DMS153 (cell line): ENCODE data around the gene ZNF736.
"Not testable (repeated sequence)": the region's sequence is repeated elsewhere in the genome, so short reads cannot be mapped to it uniquely, and the experiment has no call there.

Experiments used
- DNase-seq: peaks from one replicate; lab custom pipeline; 2025; lab: John Stamatoyannopoulos, UW

ZNF736 gene

GRCh38 chr7:64313740-64314491 is at the start of gene ZNF736:
TSS of gene ZNF736 (plus strand) at chr7:64313961. CDS start at chr7:64314151, 190 bp downstream.
- peak; percentile 91 for DNase-seq

- DNase-seq: no peak
These were observed 47.3 kb upstream of the ZNF736 start for GRCh38 chr7:64266341-64266919.

GRCh38 chr7:64277630-64278029 is 36.1 kb upstream of the ZNF736 start:
- DNase-seq: no peak

- DNase-seq: no peak
These were observed 18.9 kb upstream of the ZNF736 start for GRCh38 chr7:64294701-64295420.

GRCh38 chr7:64297418-64297817 is 16.3 kb upstream of the ZNF736 start:
- DNase-seq: not testable (repeated sequence)

GRCh38 chr7:64300641-64301405 is 12.9 kb upstream of the ZNF736 start:
- DNase-seq: no peak

GRCh38 chr7:64307254-64308015 is 6.3 kb upstream of the ZNF736 start:
- peak; percentile 97 for DNase-seq

GRCh38 chr7:64308016-64308270 is 5.8 kb upstream of the ZNF736 start:
- no peak for DNase-seq

- DNase-seq: no peak
These were observed 3.3 kb upstream of the ZNF736 start for GRCh38 chr7:64310426-64310825.

GRCh38 chr7:64312826-64313225 is 935 bp upstream of the ZNF736 start:
- DNase-seq: no peak

- DNase-seq: no peak
These were observed 805 bp downstream of the ZNF736 start for GRCh38 chr7:64314566-64314965.

- DNase-seq: not testable (repeated sequence)
These were observed 2.4 kb downstream of the ZNF736 start for GRCh38 chr7:64316031-64316742.

- no peak for DNase-seq
These were observed 7.1 kb downstream of the ZNF736 start for GRCh38 chr7:64320547-64321513.

- DNase-seq: not testable (repeated sequence)
These were observed 10.4 kb downstream of the ZNF736 start for GRCh38 chr7:64324166-64324565.

- DNase-seq: not testable (repeated sequence)
These were observed 35.0 kb downstream of the ZNF736 start for GRCh38 chr7:64348713-64349210.

GRCh38 chr7:64359543-64359942 is 45.8 kb downstream of the ZNF736 start:
- no peak for DNase-seq

- DNase-seq: no peak
These were observed 57.4 kb downstream of the ZNF736 start for GRCh38 chr7:64371116-64371515.

GRCh38 chr7:64373017-64373416 is 59.3 kb downstream of the ZNF736 start:
- no peak for DNase-seq

- no peak for DNase-seq
These were observed 86.6 kb downstream of the ZNF736 start for GRCh38 chr7:64400401-64400800.
